Measurements from ENCODE around the gene ARSA. TPM values are rescaled to one million over a fixed set of nuclear protein-coding genes. Genes with fewer than 3 reads are reported as not detected.
"Not testable (repeated sequence)": the region's sequence is repeated elsewhere in the genome, so short reads cannot be mapped to it uniquely, and the experiment has no call there.

The ARSA gene
- total RNA-seq, 2 experiments from 2014 or later = 64.2 to 66.5 TPM

GRCh38 chr22:50611341-50612060, 16.5 kb downstream of the ARSA start:
- Mint-ChIP-seq H3K27ac (no peak overlapping the region), H3K4me3 (no peak overlapping the region), H3K27me3 (peaks cover 18% of the 10 kb centered on the region), H3K4me1 (peaks cover 12% of the 10 kb centered on the region), H3K9me3 (no peaks in the 10 kb centered on the region), H3K36me3 (ENCODE audit: low read depth) (no peaks in the 10 kb centered on the region)
- CTCF ChIA-PET = interaction anchor here (1.1 to 3.2 kb wide), 6 partner anchors 9 to 86 kb away, joined by 3 to 16 read pairs (median 4); partner anchors contain the start of genes MAPK8IP2 and SCO2
- POLR2A ChIA-PET = no interaction called here
- DNase-seq = no peak

GRCh38 chr22:50610581-50610980, 17.4 kb downstream of the ARSA start:
- H3K4me1 Mint-ChIP-seq = peaks cover 12% of the 10 kb centered on the region

GRCh38 chr22:50610041-50610451, 17.9 kb downstream of the ARSA start:
- H3K4me1 Mint-ChIP-seq = peaks cover 12% of the 10 kb centered on the region
- H3K36me3 Mint-ChIP-seq (ENCODE audit: low read depth) = no peaks in the 10 kb centered on the region
- no peak overlapping the region for H3K4me3 Mint-ChIP-seq
- H3K9me3 Mint-ChIP-seq = no peaks in the 10 kb centered on the region
- CTCF ChIA-PET = interaction anchor here (1.6 to 3.2 kb wide), 4 partner anchors 11 to 334 kb away, joined by 3 to 16 read pairs (median 8); partner anchors contain the start of gene SCO2
- no peak for DNase-seq
- H3K27me3 Mint-ChIP-seq = peaks cover 24% of the 10 kb centered on the region
- no peak overlapping the region for H3K27ac Mint-ChIP-seq
- POLR2A ChIA-PET = no interaction called here

More at GRCh38 chr22:50610581-50610980, 17.4 kb downstream of the ARSA start:
- no peak overlapping the region for H3K4me3 Mint-ChIP-seq
- POLR2A ChIA-PET = no interaction called here
- peaks cover 22% of the 10 kb centered on the region for H3K27me3 Mint-ChIP-seq
- DNase-seq = no peak
- CTCF ChIA-PET = interaction anchor here (1.6 to 3.2 kb wide), 4 partner anchors 10 to 334 kb away, joined by 3 to 16 read pairs (median 7); partner anchors contain the start of genes MAPK8IP2 and SCO2
- no peaks in the 10 kb centered on the region for H3K9me3 Mint-ChIP-seq
- no peak overlapping the region for H3K27ac Mint-ChIP-seq
- H3K36me3 Mint-ChIP-seq (ENCODE audit: low read depth) = no peaks in the 10 kb centered on the region

DNA sequence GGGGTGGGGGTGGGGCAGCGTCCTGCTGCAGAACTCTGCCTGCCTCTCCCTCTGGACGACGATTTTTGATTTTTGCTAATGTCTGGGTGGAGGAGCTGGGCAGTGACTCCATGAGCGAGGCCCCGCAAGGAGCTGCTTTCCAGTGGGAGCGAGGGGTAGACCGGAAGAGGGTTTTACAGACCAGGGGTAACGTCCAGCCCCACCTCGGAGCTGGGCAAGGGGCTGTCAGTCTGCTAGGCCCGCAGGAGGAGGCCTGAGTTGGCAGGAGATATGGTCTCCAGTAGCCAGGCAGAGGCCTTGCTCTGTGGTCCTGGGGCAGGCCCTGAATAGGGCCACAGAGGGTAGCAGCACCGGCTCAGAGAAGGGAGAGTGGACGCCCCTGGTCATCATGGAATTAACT, 18.4 kb downstream of the ARSA start:
- no peak for DNase-seq
- Mint-ChIP-seq H3K36me3 (ENCODE audit: low read depth) (no peaks in the 10 kb centered on the region), H3K4me1 (peaks cover 12% of the 10 kb centered on the region), H3K27me3 (peaks cover 26% of the 10 kb centered on the region), H3K9me3 (no peaks in the 10 kb centered on the region), H3K27ac (no peak overlapping the region), H3K4me3 (no peak overlapping the region)
- CTCF ChIA-PET = interaction anchor here (1.2 to 3.2 kb wide), 5 partner anchors 11 to 333 kb away, joined by 3 to 10 read pairs (median 5); partner anchors contain the start of genes SCO2 and SYCE3
- POLR2A ChIA-PET = no interaction called here

- H3K4me1 Mint-ChIP-seq = peaks cover 11% of the 10 kb centered on the region
- no peak overlapping the region for H3K4me3 Mint-ChIP-seq
- no peaks in the 10 kb centered on the region for H3K9me3 Mint-ChIP-seq
- DNase-seq = no peak
- peaks cover 22% of the 10 kb centered on the region for H3K27me3 Mint-ChIP-seq
- no peaks in the 10 kb centered on the region for H3K36me3 Mint-ChIP-seq (ENCODE audit: low read depth)
- POLR2A ChIA-PET = no interaction called here
- H3K27ac Mint-ChIP-seq = no peak overlapping the region
- CTCF ChIA-PET = interaction anchor here (1.2 to 3.2 kb wide), 5 partner anchors 12 to 333 kb away, joined by 3 to 10 read pairs (median 5); partner anchors contain the start of genes SCO2 and SYCE3
Observed at GRCh38 chr22:50608996-50609395, 19.0 kb downstream of the ARSA start.

DNA sequence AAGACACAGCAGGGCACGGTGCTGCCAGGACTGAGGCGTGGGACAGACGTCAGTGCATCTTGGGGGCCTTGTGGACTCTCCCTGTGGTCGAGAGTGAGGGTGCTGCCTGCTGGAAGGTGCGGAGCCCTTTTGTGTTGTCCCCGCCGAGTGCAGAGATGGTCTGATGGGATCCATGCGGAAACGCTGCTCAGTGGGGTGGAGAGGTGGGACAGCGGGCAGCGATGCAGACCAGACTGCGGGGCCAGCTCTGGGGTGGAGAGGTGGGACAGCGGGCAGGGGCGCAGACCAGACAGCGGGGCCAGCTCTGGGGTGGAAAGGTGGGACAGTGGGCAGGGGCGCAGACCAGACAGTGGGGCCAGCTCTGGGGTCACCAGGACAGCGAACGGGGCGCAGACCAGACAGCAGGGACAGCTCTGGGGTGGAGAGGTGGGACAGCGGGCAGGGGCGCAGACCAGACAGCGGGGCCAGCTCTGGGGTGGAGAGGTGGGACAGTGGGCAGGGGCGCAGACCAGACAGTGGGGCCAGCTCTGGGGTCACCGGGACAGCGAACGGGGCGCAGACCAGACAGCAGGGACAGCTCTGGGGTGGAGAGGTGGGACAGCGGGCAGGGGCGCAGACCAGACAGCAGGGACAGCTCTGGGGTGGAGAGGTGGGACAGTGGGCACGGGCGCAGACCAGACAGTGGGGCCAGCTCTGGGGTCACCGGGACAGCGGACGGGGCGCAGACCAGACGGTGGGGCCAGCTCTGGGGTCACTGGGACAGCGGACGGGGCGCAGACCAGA, 19.7 kb downstream of the ARSA start:
- H3K36me3 Mint-ChIP-seq (ENCODE audit: low read depth); H3K9me3 Mint-ChIP-seq; H3K4me1 Mint-ChIP-seq; H3K4me3 Mint-ChIP-seq; POLR2A ChIA-PET; H3K27ac Mint-ChIP-seq; DNase-seq: not testable (repeated sequence)
- H3K27me3 Mint-ChIP-seq = peaks cover 25% of the 10 kb centered on the region
- CTCF ChIA-PET = interaction anchor here (1.2 to 3.2 kb wide), 4 partner anchors 13 to 267 kb away, joined by 3 to 10 read pairs (median 5); partner anchors contain the start of genes SCO2 and SYCE3

DNA sequence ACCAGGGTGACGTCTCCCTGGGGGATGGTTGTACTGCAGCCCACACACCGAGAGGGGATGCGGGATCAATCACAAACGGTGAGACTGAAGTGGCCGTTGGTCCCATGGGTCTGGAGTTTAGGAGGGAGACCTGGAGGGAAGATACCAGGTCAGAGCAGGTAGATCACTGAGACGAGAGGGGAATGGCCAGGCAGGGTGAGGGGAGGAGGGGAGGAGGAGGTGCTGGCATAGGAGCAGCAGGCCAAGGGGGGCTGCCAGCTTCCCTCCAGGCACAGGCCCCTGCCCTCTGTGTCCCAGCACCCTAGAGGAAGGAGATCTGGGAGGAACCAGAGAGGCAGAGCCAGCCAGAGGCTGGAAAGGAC, 20.3 kb downstream of the ARSA start:
- Mint-ChIP-seq H3K36me3 (ENCODE audit: low read depth) (no peaks in the 10 kb centered on the region), H3K27ac (no peak overlapping the region), H3K9me3 (no peaks in the 10 kb centered on the region), H3K4me1 (peaks cover 5% of the 10 kb centered on the region), H3K4me3 (no peak overlapping the region), H3K27me3 (peaks cover 31% of the 10 kb centered on the region)
- POLR2A ChIA-PET = no interaction called here
- DNase-seq = no peak
- CTCF ChIA-PET = interaction anchor here (2.4 kb wide), 1 partner anchor 13 kb away, joined by 9 read pairs; no protein-coding TSS in a partner anchor

DNA sequence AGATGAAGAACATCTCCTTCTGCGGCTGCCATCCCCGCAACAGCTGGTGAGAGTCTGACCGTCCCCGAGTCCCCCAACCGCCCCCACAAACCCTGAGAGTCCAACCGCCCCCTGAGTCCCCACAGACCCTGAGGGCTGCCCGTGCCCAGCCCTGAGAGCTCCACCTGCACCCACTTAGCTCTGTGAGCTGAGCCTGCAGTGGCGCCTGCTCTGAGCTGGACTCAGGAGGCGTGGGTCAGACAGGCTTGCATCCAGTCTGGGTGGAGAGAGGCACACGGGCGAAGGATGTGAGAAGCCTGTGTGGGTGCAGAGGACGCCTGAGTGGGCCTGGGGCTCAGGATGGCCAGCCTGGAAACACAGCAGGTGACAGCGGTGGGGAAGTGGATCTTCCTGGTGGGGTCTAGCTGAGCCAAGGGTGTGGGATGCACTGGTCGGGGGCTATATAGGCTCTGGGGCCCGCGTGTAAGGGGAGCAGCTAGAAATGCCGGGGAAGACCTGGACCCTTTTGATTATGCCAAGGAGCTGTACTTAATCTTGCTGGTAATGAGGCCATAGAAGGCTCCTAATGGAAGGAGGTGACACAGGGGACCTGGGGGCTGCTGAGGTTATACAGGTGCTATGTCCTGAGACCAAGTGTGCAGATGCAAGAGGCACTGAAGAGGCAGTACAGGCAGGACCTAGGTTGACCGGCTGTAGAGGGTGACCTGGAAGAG, 20.9 kb downstream of the ARSA start:
- Mint-ChIP-seq H3K4me1 (peaks cover 2% of the 10 kb centered on the region), H3K27ac (no peak overlapping the region), H3K4me3 (no peak overlapping the region), H3K36me3 (ENCODE audit: low read depth) (no peaks in the 10 kb centered on the region), H3K27me3 (peaks cover 36% of the 10 kb centered on the region), H3K9me3 (no peaks in the 10 kb centered on the region)
- no peak for DNase-seq
- ChIA-PET POLR2A (no interaction called here), CTCF (interaction anchor here (2.4 kb wide), 1 partner anchor 13 kb away, joined by 9 read pairs; no protein-coding TSS in a partner anchor)

GRCh38 chr22:50606165-50606945, 21.6 kb downstream of the ARSA start:
- Mint-ChIP-seq H3K36me3 (ENCODE audit: low read depth) (peaks cover 1% of the 10 kb centered on the region), H3K27me3 (peaks cover 40% of the 10 kb centered on the region), H3K9me3 (no peaks in the 10 kb centered on the region), H3K4me3 (no peak overlapping the region), H3K27ac (no peak overlapping the region), H3K4me1 (peaks cover 7% of the 10 kb centered on the region)
- POLR2A ChIA-PET = no interaction called here
- DNase-seq = no peak
- CTCF ChIA-PET = interaction anchor here (0.7 to 2.4 kb wide), 2 partner anchors 14 to 40 kb away, joined by 3 to 9 read pairs; no protein-coding TSS in a partner anchor

DNA sequence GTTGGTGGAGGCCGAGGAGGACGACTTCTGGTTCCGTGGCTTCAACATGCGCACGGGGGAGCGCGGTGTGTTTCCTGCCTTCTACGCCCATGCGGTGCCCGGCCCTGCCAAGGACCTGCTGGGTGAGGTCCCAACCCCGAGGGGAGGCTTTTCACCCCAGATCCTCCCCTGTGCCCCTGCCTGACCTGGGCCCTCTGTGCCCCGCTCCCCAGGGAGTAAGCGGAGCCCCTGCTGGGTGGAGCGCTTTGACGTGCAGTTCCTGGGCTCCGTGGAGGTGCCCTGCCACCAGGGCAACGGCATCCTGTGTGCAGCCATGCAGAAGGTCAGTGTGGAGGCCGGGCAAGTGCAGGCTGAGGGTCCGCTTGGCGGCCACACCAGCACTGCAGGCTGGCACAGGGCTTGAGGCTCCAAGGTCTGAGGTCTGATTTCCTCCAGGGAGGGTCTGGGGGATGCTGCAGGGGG, 22.3 kb downstream of the ARSA start:
- POLR2A ChIA-PET = no interaction called here
- DNase-seq = no peak
- no peak overlapping the region for H3K4me3 Mint-ChIP-seq
- H3K36me3 Mint-ChIP-seq (ENCODE audit: low read depth) = peaks cover 1% of the 10 kb centered on the region
- H3K9me3 Mint-ChIP-seq = no peaks in the 10 kb centered on the region
- CTCF ChIA-PET = interaction anchor here (0.7 to 2.4 kb wide), 2 partner anchors 15 to 40 kb away, joined by 3 to 9 read pairs; no protein-coding TSS in a partner anchor
- no peak overlapping the region for H3K27ac Mint-ChIP-seq
- peaks cover 37% of the 10 kb centered on the region for H3K27me3 Mint-ChIP-seq
- H3K4me1 Mint-ChIP-seq = peaks cover 7% of the 10 kb centered on the region

- CTCF ChIA-PET = interaction anchor here (2.4 kb wide), 1 partner anchor 15 kb away, joined by 9 read pairs; no protein-coding TSS in a partner anchor
- Mint-ChIP-seq H3K4me3 (no peak overlapping the region), H3K4me1 (peaks cover 7% of the 10 kb centered on the region), H3K27me3 (peaks cover 35% of the 10 kb centered on the region), H3K27ac (no peak overlapping the region), H3K36me3 (ENCODE audit: low read depth) (peaks cover 1% of the 10 kb centered on the region), H3K9me3 (no peaks in the 10 kb centered on the region)
- POLR2A ChIA-PET = no interaction called here
- no peak for DNase-seq
Observed at GRCh38 chr22:50605002-50605612, 22.8 kb downstream of the ARSA start.
